ENCODE measurements around the gene ATAD3B.
"Not testable (repeated sequence)": the region's sequence is repeated elsewhere in the genome, so short reads cannot be mapped to it uniquely, and the experiment has no call there.

The ATAD3B gene

GRCh38 chr1:1516923-1517322, 45.4 kb downstream of the ATAD3B start:
- DNase-seq: not testable (repeated sequence)

- no peak for DNase-seq
These were observed 46.5 kb downstream of the ATAD3B start for GRCh38 chr1:1517973-1518620.

GRCh38 chr1:1518621-1519007, 47.0 kb downstream of the ATAD3B start:
- not testable (repeated sequence) for DNase-seq

GRCh38 chr1:1519805-1520505, 48.4 kb downstream of the ATAD3B start:
- DNase-seq: not testable (repeated sequence)

GRCh38 chr1:1521331-1521730, 49.8 kb downstream of the ATAD3B start:
- DNase-seq: no peak

GRCh38 chr1:1522536-1522935, 51.0 kb downstream of the ATAD3B start:
- DNase-seq: not testable (repeated sequence)

DNA sequence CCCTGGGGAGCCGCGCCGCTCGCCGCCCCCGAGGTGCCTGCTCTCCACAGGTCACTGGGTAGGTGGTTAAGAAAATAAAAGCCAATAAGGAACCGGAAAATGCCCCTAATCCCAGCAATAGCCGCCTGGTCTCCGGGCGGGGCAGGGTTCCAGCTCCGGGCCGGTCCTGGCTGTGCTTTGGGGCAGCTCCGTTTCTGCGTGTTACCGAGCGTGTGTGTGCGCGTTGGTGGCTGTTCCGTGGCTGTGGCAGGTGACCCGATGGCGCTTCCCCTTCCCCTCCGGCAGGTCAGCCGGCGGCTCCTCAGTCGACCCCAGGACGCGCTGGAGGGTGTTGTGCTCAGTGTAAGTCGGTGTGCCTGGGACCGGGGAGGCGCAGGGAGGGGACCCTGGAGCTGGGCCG, 51.7 kb downstream of the ATAD3B start:
- DNase-seq: not testable (repeated sequence)

DNA sequence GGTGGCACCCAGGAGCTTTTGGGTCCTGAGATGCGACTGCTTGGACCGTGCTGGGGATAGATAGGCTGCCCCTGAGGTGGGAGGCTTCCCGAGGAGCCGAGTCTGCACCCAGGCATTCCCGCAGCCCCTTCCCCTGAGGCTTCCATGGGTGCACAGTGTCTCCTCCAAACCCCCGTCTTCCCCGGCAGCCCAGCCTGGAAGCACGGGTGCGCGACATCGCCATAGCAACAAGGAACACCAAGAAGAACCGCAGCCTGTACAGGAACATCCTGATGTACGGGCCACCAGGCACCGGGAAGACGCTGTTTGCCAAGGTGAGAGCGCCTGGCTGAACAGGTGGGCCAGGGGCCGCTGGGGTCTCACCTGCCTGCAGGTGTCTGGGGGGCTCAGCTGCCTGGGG, 52.1 kb downstream of the ATAD3B start:
- not testable (repeated sequence) for DNase-seq

- not testable (repeated sequence) for DNase-seq
These were observed 53.3 kb downstream of the ATAD3B start for GRCh38 chr1:1524750-1525383.

- not testable (repeated sequence) for DNase-seq
These were observed 54.9 kb downstream of the ATAD3B start for GRCh38 chr1:1526476-1526875.

- DNase-seq: no peak
These were observed 55.7 kb downstream of the ATAD3B start for GRCh38 chr1:1527092-1527816.

DNA sequence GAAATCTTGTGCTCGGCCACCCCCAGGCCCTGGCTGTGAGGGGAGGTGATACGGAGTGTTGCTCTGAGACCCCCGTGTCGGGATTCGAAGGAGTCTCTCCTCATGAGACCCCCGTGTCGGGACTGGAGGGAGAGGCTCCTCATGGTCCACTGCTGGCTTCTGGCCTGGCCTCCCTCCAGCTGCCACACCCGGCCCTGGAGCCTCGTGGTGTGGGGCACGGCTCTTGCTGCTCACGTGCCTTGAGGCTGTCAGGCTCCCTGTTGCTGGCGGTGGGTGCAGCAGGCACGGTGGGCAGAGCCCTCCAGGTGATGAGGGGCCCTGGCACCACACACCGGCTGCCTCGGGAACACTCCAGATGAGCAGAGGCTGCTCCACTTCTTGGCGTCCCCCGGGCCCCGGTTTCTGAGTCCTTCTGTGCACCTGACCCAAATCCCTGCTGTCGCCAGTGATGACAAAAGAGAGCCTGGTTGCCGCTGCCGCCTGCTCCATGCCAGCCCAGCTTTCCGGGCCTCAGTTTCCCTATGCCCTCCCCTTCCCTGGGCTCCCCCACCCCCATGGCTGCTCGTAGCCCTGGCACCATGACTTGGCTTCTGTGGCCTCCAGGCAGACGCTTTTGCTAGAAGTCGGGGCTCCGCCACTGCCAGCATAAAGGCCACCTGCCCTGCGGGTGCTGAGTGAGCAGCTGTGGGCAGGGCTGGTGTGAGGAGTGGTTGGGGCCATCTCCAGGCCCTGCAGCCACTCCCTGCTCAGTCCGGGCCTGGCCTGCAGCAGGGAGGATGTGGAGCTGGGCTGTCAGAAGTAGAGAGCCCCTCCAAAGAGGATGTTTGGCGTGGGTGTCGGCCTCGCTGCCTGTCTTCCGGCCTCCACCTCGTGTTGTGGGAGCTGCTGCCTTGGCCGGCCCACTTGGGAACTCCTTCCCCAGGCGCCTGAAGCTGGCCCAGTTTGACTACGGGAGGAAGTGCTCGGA, 57.0 kb downstream of the ATAD3B start:
- no peak for DNase-seq

- no peak for DNase-seq
These were observed 57.8 kb downstream of the ATAD3B start for GRCh38 chr1:1529321-1529720.

DNA sequence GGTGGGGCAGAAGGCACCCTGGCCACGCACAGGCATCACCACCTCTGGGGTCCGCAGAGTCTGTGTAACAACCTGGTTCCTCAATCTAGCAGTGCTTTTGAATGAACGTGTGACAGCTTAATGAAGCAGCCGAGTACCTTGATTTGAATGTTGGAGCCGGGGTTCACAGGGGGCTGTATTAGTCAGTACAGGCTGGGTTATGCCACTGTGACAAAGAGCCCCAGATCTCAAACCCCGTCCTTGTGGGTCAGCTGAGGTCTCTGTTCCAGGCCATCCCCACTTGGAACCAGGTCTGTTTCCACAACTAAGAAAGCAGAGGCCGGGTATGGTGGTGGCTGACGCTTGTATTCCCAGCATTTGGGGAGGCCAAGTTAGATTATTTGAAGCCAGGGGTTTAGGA, 58.4 kb downstream of the ATAD3B start:
- DNase-seq: no peak

GRCh38 chr1:1531947-1532346, 60.4 kb downstream of the ATAD3B start:
- DNase-seq: no peak

- not testable (repeated sequence) for DNase-seq
These were observed 61.8 kb downstream of the ATAD3B start for GRCh38 chr1:1533176-1533893.

- DNase-seq: not testable (repeated sequence)
These were observed 62.3 kb downstream of the ATAD3B start for GRCh38 chr1:1533894-1534291.

DNA sequence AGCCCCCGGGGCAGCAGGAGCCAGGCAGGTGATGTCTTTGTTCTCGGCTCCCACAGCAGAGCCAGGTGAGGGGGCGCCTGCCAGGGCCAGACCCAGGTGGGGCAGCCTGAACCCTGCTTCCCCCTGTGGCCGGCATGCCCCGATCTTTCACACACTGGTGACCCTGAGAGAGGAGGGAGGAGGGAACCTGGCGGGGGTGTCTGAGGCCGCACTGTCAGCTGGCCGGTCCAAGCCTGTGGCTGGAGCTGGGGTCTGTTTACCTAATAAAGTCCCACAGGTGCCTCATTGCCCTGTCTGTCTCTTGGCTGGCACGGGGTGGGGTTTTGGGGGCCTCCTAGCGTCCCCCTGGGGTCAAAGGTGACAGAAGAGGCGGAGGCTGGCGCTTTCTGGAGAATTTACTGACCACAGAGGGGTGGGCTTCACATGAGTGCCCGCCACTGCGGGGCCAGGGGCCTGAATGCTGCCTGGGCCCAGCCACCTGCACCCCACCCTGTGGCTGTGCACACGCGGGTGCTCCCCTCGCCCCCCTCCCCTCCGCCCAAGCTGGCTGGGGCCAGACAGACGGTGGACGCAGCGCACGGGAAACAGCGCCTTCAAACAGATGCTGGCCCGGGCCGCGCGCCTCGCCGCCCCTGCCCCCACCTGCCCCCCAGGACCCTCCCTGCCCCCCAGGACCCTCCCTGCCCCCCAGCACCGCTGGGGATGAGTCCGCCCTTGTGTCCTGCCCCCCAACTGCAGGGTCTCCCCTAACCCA, 63.0 kb downstream of the ATAD3B start:
- no peak for DNase-seq

DNA sequence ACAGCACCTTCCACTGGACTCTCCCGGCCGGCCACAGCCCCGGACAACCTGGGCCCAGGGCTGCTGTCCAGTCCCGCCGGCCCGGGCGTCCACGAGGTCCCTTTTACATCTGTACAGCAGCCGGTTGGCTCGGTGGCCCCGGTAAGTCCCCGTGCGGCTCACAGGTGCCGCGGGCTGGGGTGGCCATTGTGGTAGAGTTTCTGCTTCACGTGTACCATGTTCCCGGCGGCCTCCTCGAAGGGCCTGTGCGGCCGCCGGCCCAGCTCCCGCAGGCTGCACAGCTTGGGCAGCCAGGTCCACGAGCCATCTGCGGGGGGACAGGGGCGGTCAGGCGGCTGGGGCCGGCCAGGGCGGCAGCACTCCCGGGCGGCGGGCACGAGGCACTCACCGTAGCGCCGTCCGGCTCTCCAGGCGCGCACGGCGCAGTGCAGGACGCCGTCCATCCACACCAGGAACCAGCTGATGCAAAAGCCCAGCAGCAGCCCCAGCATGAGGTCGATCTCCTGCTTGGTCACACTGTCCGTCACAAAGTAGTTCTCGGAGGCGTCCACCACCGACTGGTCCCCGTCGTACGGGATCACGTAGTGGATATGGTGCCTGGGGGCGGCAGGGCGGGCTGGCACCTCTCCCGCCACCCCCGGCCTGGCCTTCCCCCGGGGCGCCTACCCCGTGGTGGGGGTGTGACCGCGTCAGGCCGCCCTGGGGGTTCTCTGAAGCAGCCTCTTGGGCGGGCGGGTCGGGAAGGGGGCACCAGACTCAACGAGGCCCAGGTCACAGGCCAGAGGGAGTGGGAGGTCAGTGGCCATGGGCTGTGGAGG, 63.8 kb downstream of the ATAD3B start:
- no peak for DNase-seq

Measured in NCI-H510A (cell line).